Smooth muscle cell (in vitro differentiated cells): ENCODE data around the gene PMEL. TPM values are rescaled to one million over a fixed set of nuclear protein-coding genes. Genes with fewer than 3 reads are reported as not detected.
A peak's percentile ranks its signal among the peaks of the same experiment; 100 is the strongest.

ENCODE experiments used
- DNase-seq: peaks from one replicate; lab custom pipeline; 2025; ENCODE audit not compliant: unreplicated experiment; lab: John Stamatoyannopoulos, UW
- H2AFZ ChIP-seq: fragments of 200-600 bp; sonication (generic); 2 replicates; pipeline ENCODE4 v1.6.0; 2016; ENCODE audit warnings: antibody characterized with exemption, low read depth, mild to moderate bottlenecking
- H3F3A ChIP-seq: fragments of 200-600 bp; sonication (generic); 2 replicates; pipeline ENCODE4 v1.6.0; 2017; ENCODE audit warnings: antibody characterized with exemption, low read depth
- H3K27ac ChIP-seq: fragments of 200-600 bp; sonication (generic); 2 replicates; pipeline ENCODE4 v1.5.1; 2016; ENCODE audit warnings: low read depth, mild to moderate bottlenecking
- H3K27me3 ChIP-seq: fragments of 200-600 bp; sonication (generic); 2 replicates; pipeline ENCODE4 v1.6.1; 2016; ENCODE audit warnings: low read depth, mild to moderate bottlenecking
- H3K36me3 ChIP-seq: fragments of 200-600 bp; sonication (generic); 2 replicates; pipeline ENCODE4 v1.5.1; 2016; ENCODE audit warnings: low read depth
- H3K4me1 ChIP-seq: fragments of 200-600 bp; sonication (generic); 2 replicates; pipeline ENCODE4 v1.5.1; 2016; ENCODE audit warnings: low read depth
- H3K4me2 ChIP-seq: fragments of 200-600 bp; sonication (generic); 2 replicates; pipeline ENCODE4 v1.6.0; 2016; ENCODE audit warnings: mild to moderate bottlenecking
- H3K4me3 ChIP-seq: fragments of 200-600 bp; sonication (generic); 2 replicates; pipeline ENCODE4 v1.5.1; 2016; ENCODE audit warnings: mild to moderate bottlenecking
- H3K79me2 ChIP-seq: fragments of 200-600 bp; sonication (generic); 2 replicates; pipeline ENCODE4 v1.6.0; 2016; ENCODE audit warnings: low read depth, mild to moderate bottlenecking
- H3K9ac ChIP-seq: fragments of 200-600 bp; sonication (generic); 2 replicates; pipeline ENCODE4 v1.6.0; 2016; ENCODE audit warnings: low read depth
- H3K9me3 ChIP-seq: fragments of 200-600 bp; sonication (generic); replicated peaks from 2 replicates; pipeline ENCODE4 v1.5.1; 2016; ENCODE audit warnings: low read depth
- H4K20me1 ChIP-seq: fragments of 200-600 bp; sonication (generic); 2 replicates; pipeline ENCODE4 v1.6.0; 2016; ENCODE audit warnings: low read depth
- WGBS: methylation state at CpG from one replicate; pipeline ENCODE4 v1.1.7; 2016; ENCODE audit warnings: low lambda C conversion rate; 5-methylcytosine and 5-hydroxymethylcytosine counted together
- polyA plus RNA-seq: library from polyadenylated mRNA; unstranded; fragments of >200 nt; fragmentation: Nextera tagmentation; extraction: Ambion mirVana; gene quantifications from 2 replicates; pipeline ENCODE4 v1.2.1, GENCODE V29; 2016
- total RNA-seq: library from RNA; depleted of rRNA; stranded (reverse); fragments of >200 nt; gene quantifications from 2 replicates; pipeline ENCODE4 v1.2.3, GENCODE V29; 2014
- TF ChIP-seq, protein P1 (sequence below): fragments of 200-600 bp; sonication (generic); IDR thresholded peaks from 2 replicates; pipeline ENCODE4 v1.5.1; 2017; ENCODE audit warnings: borderline replicate concordance, mild to moderate bottlenecking, antibody characterized with exemption; ENCODE audit not compliant: insufficient read depth, poor library complexity, severe bottlenecking

Gene PMEL
- total and polyA plus RNA-seq, 2 experiments from 2014 or later: 1.8 to 1.9 TPM

GRCh38 chr12:55912908-55913307 lies 52.9 kb downstream of the PMEL start:
- TF ChIP-seq, protein P1, sequence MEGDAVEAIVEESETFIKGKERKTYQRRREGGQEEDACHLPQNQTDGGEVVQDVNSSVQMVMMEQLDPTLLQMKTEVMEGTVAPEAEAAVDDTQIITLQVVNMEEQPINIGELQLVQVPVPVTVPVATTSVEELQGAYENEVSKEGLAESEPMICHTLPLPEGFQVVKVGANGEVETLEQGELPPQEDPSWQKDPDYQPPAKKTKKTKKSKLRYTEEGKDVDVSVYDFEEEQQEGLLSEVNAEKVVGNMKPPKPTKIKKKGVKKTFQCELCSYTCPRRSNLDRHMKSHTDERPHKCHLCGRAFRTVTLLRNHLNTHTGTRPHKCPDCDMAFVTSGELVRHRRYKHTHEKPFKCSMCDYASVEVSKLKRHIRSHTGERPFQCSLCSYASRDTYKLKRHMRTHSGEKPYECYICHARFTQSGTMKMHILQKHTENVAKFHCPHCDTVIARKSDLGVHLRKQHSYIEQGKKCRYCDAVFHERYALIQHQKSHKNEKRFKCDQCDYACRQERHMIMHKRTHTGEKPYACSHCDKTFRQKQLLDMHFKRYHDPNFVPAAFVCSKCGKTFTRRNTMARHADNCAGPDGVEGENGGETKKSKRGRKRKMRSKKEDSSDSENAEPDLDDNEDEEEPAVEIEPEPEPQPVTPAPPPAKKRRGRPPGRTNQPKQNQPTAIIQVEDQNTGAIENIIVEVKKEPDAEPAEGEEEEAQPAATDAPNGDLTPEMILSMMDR: no peak
- H3K36me3 ChIP-seq: peaks cover 11% of the 10 kb centered on the region
- no peak overlapping the region for H3K27ac ChIP-seq
- no peak overlapping the region for H3K9ac ChIP-seq
- WGBS: over 99% methylated on average over 4 of the region's 4 CpGs
- peaks cover 43% of the 10 kb centered on the region for H4K20me1 ChIP-seq
- no peak overlapping the region for H3K4me2 ChIP-seq
- no peaks in the 10 kb centered on the region for H3K27me3 ChIP-seq
- H2AFZ ChIP-seq: no peak overlapping the region
- no peaks in the 10 kb centered on the region for H3F3A ChIP-seq
- H3K9me3 ChIP-seq: no peaks in the 10 kb centered on the region
- H3K4me3 ChIP-seq: no peak overlapping the region
- H3K79me2 ChIP-seq: peaks cover 82% of the 10 kb centered on the region
- peaks cover 9% of the 10 kb centered on the region for H3K4me1 ChIP-seq
- no peak for DNase-seq

- Histone ChIP-seq H2AFZ (no peak overlapping the region), H3F3A (no peaks in the 10 kb centered on the region), H3K79me2 (peaks cover 59% of the 10 kb centered on the region), H3K4me2 (no peak overlapping the region), H3K36me3 (peaks cover 11% of the 10 kb centered on the region), H3K9me3 (no peaks in the 10 kb centered on the region), H3K27me3 (no peaks in the 10 kb centered on the region), H3K27ac (peak overlapping the region; percentile 53), H4K20me1 (peaks cover 19% of the 10 kb centered on the region), H3K4me3 (no peak overlapping the region), H3K4me1 (peaks cover 9% of the 10 kb centered on the region), H3K9ac (no peak overlapping the region)
- TF ChIP-seq, protein P1: no peak
- no peak for DNase-seq
- 73% methylated on average over 2 of the region's 2 CpGs for WGBS
These were observed 56.3 kb downstream of the PMEL start for GRCh38 chr12:55909513-55909884.

DNA sequence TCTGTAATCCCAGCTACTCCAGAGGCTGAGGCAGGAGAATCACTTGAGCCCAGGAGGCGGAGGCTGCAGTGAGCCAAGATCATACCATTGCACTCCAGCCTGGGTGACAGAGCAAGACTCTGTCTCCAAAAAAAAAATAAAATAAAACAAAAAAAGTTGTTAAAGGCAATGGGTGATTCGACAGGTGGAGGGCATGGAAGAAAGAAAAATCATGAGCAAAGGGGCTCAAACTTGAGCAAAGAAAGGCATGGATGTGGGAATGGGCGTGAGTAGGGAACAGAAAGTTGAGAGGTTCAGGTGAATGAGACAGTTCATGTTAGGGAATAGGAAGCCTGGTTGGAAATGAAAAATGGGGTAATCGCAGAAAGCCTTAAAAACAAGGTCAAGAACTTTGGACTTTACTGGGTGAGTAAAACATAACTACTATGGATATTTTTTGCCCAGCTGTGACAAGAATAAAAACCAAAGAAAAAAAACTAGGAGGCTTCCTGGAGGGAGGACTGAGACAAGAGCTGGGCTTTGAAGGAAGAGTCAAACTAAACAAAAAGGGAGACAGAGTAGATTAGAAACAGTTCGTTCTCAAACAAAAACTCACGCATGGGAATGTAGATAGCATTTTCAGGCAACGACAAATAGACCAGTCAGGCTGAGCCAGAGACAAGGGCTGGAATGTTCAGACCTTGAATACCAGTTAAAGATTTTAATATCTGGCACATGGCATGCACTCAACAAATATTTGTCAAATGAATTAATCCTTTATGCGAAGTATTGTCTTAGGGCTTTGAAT lies 56.9 kb downstream of the PMEL start:
- H3K79me2 ChIP-seq: peaks cover 54% of the 10 kb centered on the region
- H3F3A ChIP-seq: no peaks in the 10 kb centered on the region
- peak overlapping the region; percentile 53 for H3K27ac ChIP-seq
- 67% methylated on average over 8 of the region's 8 CpGs for WGBS
- H2AFZ ChIP-seq: no peak overlapping the region
- H3K9me3 ChIP-seq: no peaks in the 10 kb centered on the region
- no peak for DNase-seq
- peaks cover 9% of the 10 kb centered on the region for H3K4me1 ChIP-seq
- peaks cover 13% of the 10 kb centered on the region for H4K20me1 ChIP-seq
- TF ChIP-seq, protein P1: no peak
- no peak overlapping the region for H3K4me2 ChIP-seq
- H3K9ac ChIP-seq: no peak overlapping the region
- no peak overlapping the region for H3K4me3 ChIP-seq
- no peaks in the 10 kb centered on the region for H3K27me3 ChIP-seq
- H3K36me3 ChIP-seq: peaks cover 7% of the 10 kb centered on the region

- Histone ChIP-seq H3K27ac (no peak overlapping the region), H4K20me1 (peaks cover 8% of the 10 kb centered on the region), H3K9ac (no peak overlapping the region), H3K36me3 (no peaks in the 10 kb centered on the region), H3K4me1 (peaks cover 9% of the 10 kb centered on the region), H3K4me3 (no peak overlapping the region), H3K4me2 (no peak overlapping the region), H3K27me3 (no peaks in the 10 kb centered on the region), H3F3A (no peaks in the 10 kb centered on the region), H3K79me2 (peaks cover 28% of the 10 kb centered on the region), H2AFZ (no peak overlapping the region), H3K9me3 (no peaks in the 10 kb centered on the region)
- TF ChIP-seq, protein P1: no peak
- no peak for DNase-seq
- WGBS: 77% methylated on average over 1 of the region's 1 CpG
These were observed 59.8 kb downstream of the PMEL start for GRCh38 chr12:55906056-55906455.
